HepG2 (cell line): Measurements from ENCODE around the gene MTRF1. TPM values are rescaled to one million over a fixed set of nuclear protein-coding genes. Genes with fewer than 3 reads are reported as not detected.

Experiments used
- ELF1 ChIP-seq: sonication (generic); formaldehyde crosslinking; IDR thresholded peaks from 2 replicates; pipeline ENCODE4 v1.4.0; 2020; ENCODE audit warnings: missing genetic modification reagents
- HMG20A ChIP-seq: IDR thresholded peaks from 2 replicates; pipeline ENCODE4 v1.6.1; 2016; ENCODE audit warnings: borderline replicate concordance
- HNF4G ChIP-seq, 2 experiments: sonication (generic) in 1 of 2; formaldehyde crosslinking in 1 of 2; IDR thresholded peaks; 2 replicates each; pipeline versions ENCODE4 v1.4.0 to v1.6.1; 2011 to 2020; ENCODE audit warnings: borderline replicate concordance in 2 of 2, low read depth in 2 of 2, mild to moderate bottlenecking in 2 of 2, low read length in 1 of 2, missing genetic modification reagents in 1 of 2, moderate library complexity in 1 of 2
- SAFB2 ChIP-seq: sonication (generic); formaldehyde crosslinking; IDR thresholded peaks from 2 replicates; pipeline ENCODE4 v1.5.1; 2020; ENCODE audit warnings: missing genetic modification reagents, low read depth, mild to moderate bottlenecking, borderline replicate concordance
- TARDBP ChIP-seq: sonication (generic); formaldehyde crosslinking; IDR thresholded peaks from 2 replicates; pipeline ENCODE4 v1.8.0; 2022; ENCODE audit warnings: mild to moderate bottlenecking, missing genetic modification reagents
- TRIM24 ChIP-seq: sonication (generic); formaldehyde crosslinking; IDR thresholded peaks from 2 replicates; pipeline ENCODE4 v1.8.0; 2022; ENCODE audit warnings: mild to moderate bottlenecking, missing genetic modification reagents
- ZHX2 ChIP-seq, 2 experiments: sonication (generic) in 1 of 2; formaldehyde crosslinking in 1 of 2; IDR thresholded peaks; 2 replicates each; pipeline versions ENCODE4 v1.6.1 to v1.9.0; 2014 to 2022; ENCODE audit warnings: antibody characterized with exemption in 1 of 2, borderline replicate concordance in 1 of 2, inconsistent platforms in 1 of 2, low read depth in 1 of 2, missing genetic modification reagents in 1 of 2
- ZIK1 ChIP-seq: sonication (generic); formaldehyde crosslinking; IDR thresholded peaks from 2 replicates; pipeline ENCODE4 v1.5.0; 2020; ENCODE audit warnings: mild to moderate bottlenecking, low read depth, missing genetic modification reagents, borderline replicate concordance
- ZNF616 ChIP-seq: sonication (generic); formaldehyde crosslinking; IDR thresholded peaks from 2 replicates; pipeline ENCODE4 v1.5.0; 2020; ENCODE audit warnings: low read depth, mild to moderate bottlenecking, missing genetic modification reagents
- ZNF674 ChIP-seq: sonication (generic); formaldehyde crosslinking; IDR thresholded peaks from 2 replicates; pipeline ENCODE4 v1.5.0; 2020; ENCODE audit warnings: low read depth, mild to moderate bottlenecking, missing genetic modification reagents
- polyA plus RNA-seq, 8 experiments: library from polyadenylated mRNA; depleted of rRNA in 3 of 8; stranded (reverse) in 7 of 8; unstranded in 1 of 8; fragments of >200 nt; fragmentation: Illumina TruSeq in 4 of 8; extraction: Trizol in 4 of 8; gene quantifications; 2 replicates each; pipeline versions ENCODE4 v1.2.1 to v1.2.3, GENCODE V29; 2011 to 2016; ENCODE audit warnings: low read depth in 4 of 8, missing spikeins in 1 of 8, mixed read lengths in 1 of 8; ENCODE audit not compliant: insufficient read depth in 1 of 8
- total RNA-seq, 5 experiments: library from RNA; depleted of rRNA; stranded (reverse); fragments of >200 nt; fragmentation: Illumina TruSeq; extraction: Trizol; gene quantifications; 2 replicates each; pipeline ENCODE4 v1.2.3, GENCODE V29; 2016; ENCODE audit warnings: low read depth in 1 of 5
- TF ChIP-seq, protein P1 (sequence below): sonication (generic); formaldehyde crosslinking; IDR thresholded peaks from 2 replicates; pipeline ENCODE4 v1.5.1; 2020; ENCODE audit warnings: missing genetic modification reagents, mild to moderate bottlenecking, borderline replicate concordance

The MTRF1 gene
- total and polyA plus RNA-seq, 2 of the 13 experiments (the other 11 are each of a cell fraction or from before 2014, with no cell fraction given), result 21.6 to 27.2 TPM

DNA sequence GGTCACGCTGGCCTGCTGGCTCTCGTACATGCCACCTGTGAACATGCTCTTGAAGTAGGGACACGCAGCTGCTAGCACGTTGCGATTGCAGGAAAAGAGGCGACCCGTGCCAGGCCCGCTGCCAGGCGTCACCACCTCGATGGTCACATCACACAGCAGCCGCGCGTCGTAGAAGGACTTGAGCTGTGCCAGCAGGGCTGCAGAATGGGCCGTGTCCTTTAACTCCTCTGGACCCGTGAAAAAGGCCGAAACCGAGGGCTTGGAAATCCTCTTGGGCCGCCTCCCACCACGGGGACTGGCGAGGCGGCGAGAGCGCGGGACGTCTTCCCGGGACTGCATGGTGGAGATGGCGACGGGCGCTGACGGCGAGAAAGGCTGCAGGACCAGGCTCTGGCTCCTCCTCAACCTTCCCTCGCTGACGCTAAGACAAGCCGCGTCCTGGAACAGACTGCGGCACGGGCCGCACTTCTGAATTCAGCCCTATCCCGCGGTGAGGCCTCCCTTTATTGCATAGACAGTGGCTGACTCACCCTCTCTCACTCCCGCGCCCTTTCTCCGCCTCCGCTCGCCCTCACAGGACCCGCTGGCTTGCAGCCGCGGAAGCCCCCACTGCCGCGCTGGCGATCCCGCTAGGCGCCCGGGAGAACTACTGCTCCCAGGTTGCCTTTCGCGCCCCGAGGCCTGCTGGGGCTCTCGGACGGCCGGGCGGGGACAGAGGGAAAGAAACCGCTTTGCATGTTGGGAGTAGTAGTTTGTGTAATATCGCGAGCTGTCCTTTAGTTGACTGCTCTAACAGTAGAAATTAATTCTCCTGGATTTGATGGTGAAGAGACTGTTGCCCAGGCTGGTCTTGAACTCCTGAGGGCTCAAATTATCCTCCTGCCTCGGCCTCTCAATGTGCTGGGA, 69.2 kb downstream of the MTRF1 start, which contains the start of gene KBTBD7 (continued):
- peak; percentile 90 for TF ChIP-seq TARDBP
- TF ChIP-seq HMG20A (CRISPR knock-in tag), result no peak
- peak; percentile 90 for TF ChIP-seq ELF1 (CRISPR knock-in tag)
- TF ChIP-seq, protein P1, sequence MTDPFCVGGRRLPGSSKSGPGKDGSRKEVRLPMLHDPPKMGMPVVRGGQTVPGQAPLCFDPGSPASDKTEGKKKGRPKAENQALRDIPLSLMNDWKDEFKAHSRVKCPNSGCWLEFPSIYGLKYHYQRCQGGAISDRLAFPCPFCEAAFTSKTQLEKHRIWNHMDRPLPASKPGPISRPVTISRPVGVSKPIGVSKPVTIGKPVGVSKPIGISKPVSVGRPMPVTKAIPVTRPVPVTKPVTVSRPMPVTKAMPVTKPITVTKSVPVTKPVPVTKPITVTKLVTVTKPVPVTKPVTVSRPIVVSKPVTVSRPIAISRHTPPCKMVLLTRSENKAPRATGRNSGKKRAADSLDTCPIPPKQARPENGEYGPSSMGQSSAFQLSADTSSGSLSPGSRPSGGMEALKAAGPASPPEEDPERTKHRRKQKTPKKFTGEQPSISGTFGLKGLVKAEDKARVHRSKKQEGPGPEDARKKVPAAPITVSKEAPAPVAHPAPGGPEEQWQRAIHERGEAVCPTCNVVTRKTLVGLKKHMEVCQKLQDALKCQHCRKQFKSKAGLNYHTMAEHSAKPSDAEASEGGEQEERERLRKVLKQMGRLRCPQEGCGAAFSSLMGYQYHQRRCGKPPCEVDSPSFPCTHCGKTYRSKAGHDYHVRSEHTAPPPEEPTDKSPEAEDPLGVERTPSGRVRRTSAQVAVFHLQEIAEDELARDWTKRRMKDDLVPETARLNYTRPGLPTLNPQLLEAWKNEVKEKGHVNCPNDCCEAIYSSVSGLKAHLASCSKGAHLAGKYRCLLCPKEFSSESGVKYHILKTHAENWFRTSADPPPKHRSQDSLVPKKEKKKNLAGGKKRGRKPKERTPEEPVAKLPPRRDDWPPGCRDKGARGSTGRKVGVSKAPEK (CRISPR knock-in tag), result peak; percentile 28; the same call in 1 of the 2 replicates
- TF ChIP-seq ZNF616 (CRISPR knock-in tag), result peak; percentile 77; the same call in 1 of the 2 replicates
- TF ChIP-seq ZHX2 (IDR thresholded peaks at IDR 0.05; ENCODE audit: low read depth), result 0 out of 2 replicates have a peak, but pooled peaks have one; percentile 39
- TF ChIP-seq ZHX2 (CRISPR knock-in tag; IDR thresholded peaks at IDR 0.05; ENCODE audit: borderline replicate concordance), result no peak
- TF ChIP-seq HNF4G (IDR thresholded peaks at IDR 0.05; ENCODE audit: borderline replicate concordance, low read depth, low read length), result no peak
- TF ChIP-seq HNF4G (CRISPR knock-in tag; IDR thresholded peaks at IDR 0.05; ENCODE audit: borderline replicate concordance, low read depth), result 0 out of 2 replicates have a peak, but pooled peaks have one; percentile 27
- no peak for TF ChIP-seq TRIM24 (CRISPR knock-in tag)
- 0 out of 2 replicates have a peak, but pooled peaks have one; percentile 64 for TF ChIP-seq ZIK1 (CRISPR knock-in tag)
- no peak for TF ChIP-seq SAFB2
- no peak for TF ChIP-seq ZNF674 (CRISPR knock-in tag)
